Measurements from ENCODE around the gene ISOC1.
A peak's percentile ranks its signal among the peaks of the same experiment; 100 is the strongest.

- TF ChIP-seq CTCF (optimal IDR thresholded peaks at IDR 0.05 in 1 of 3, IDR thresholded peaks at IDR 0.05 in 1 of 3, conservative IDR thresholded peaks at IDR 0.05 in 1 of 3; ENCODE audit: extremely low read depth in 1 of 3, insufficient read depth in 2 of 3, low read length in 3 of 3) (peak in 2 of 3 experiments; percentile 32 to 54), EZH2 (IDR thresholded peaks at IDR 0.05; ENCODE audit: low read length) (no peak)
Measured at GRCh38 chr5:129096382-129096991, 1.9 kb downstream of the ISOC1 start.
